Measurements from ENCODE around the gene FAM78A. TPM values are rescaled to one million over a fixed set of nuclear protein-coding genes. Genes with fewer than 3 reads are reported as not detected.

The FAM78A gene
- total and polyA plus RNA-seq, 2 of the 8 experiments (the other 6 are each of a cell fraction or from before 2014, with no cell fraction given): 3.1 TPM

DNA sequence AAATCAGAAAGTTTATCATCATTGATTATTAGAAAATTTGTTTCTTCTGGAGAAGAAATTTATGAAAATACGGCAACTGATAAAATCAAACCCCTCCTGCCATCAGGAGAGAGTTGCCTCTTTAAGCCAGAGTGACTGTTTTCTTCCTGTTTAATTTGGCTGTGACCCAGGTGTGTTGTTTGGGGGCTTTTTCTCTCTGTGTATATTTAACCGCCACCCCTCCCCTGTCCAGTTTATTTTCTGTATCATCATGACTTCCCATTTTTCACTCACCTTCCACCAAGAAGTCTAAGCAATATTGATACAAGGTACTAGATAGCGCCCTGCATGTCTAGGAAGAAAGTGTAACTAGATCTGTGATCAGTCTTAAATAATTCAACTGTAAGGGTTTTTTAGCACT is 50.1 kb downstream of the FAM78A start (continued):
- TF ChIP-seq USF2 (IDR thresholded peaks at IDR 0.05; ENCODE audit: low read length) (no peak), HDAC6 (IDR thresholded peaks at IDR 0.05; ENCODE audit: low read depth, low read length) (no peak), SIN3A (conservative IDR thresholded peaks at IDR 0.05 in 1 of 2, IDR thresholded peaks at IDR 0.05 in 1 of 2; ENCODE audit: low read depth in 1 of 2, low read length in 2 of 2) (no peak), ASH2L (IDR thresholded peaks at IDR 0.05; ENCODE audit: low read length) (no peak), FOSL1 (IDR thresholded peaks at IDR 0.05; ENCODE audit: insufficient read depth, low read depth, low read length) (no peak), GABPA (IDR thresholded peaks at IDR 0.05; ENCODE audit: borderline replicate concordance, insufficient read depth, low read length) (no peak)

Data from H1 (cell line).